GM12878 (cell line): ENCODE results near the gene MALT1. TPM values are rescaled to one million over a fixed set of nuclear protein-coding genes. Genes with fewer than 3 reads are reported as not detected.

Experiments
- ATAC-seq: fragments of 200-7000 bp; cut with Tn5 transposase; 3 replicates; pipeline ENCODE4 v1.9.1; 2020; ENCODE audit warnings: mild to moderate bottlenecking, moderate library complexity
- BruUV-seq: library from RNA; stranded (reverse); fragments of 400-500 nt; replicated peaks from 2 replicates; lab custom pipeline; 2021; lab: Mats Ljungman, UMichigan
- CTCF ChIA-PET: fragments of 300-600 bp; sonication (Branson Sonifier 250); formaldehyde crosslinking; extraction: SDS; loops from one replicate; lab custom pipeline; 2021; ENCODE audit warnings: inconsistent platforms; lab: Yijun Ruan, JAX
- POLR2A ChIA-PET: fragments of 350-600 bp; formaldehyde crosslinking; extraction: SDS; loops from one replicate; lab custom pipeline; 2021; ENCODE audit warnings: inconsistent platforms; lab: Charles Lee
- RAD21 ChIA-PET: fragments of 300-600 bp; sonication (Branson Sonifier 250); formaldehyde crosslinking; loops from one replicate; lab custom pipeline; 2023; ENCODE audit warnings: antibody characterized with exemption; ENCODE audit not compliant: unreplicated experiment; lab: Charles Lee
- SMC1A ChIA-PET: fragments of 300-600 bp; sonication (Branson Sonifier 250); formaldehyde crosslinking; loops from one replicate; lab custom pipeline; 2023; ENCODE audit not compliant: unreplicated experiment, uncharacterized antibody; lab: Charles Lee
- DNase-seq: peaks from one replicate; pipeline ENCODE4 v3.0.0-alpha.2; 2011; ENCODE audit warnings: low read depth, low spot score
- FAIRE-seq: peaks from 3 replicates; lab custom pipeline; 2011; peaks lifted over from hg19 to GRCh38; lab: Jason Lieb, UNC
- H2AFZ ChIP-seq: 2 replicates; pipeline ENCODE4 v1.6.0; 2011; ENCODE audit warnings: low read depth, low read length, control low read depth; ENCODE audit not compliant: control insufficient read depth
- H3K27ac ChIP-seq: 2 replicates; pipeline ENCODE4 v1.5.1; 2011; ENCODE audit warnings: control low read depth; ENCODE audit not compliant: control insufficient read depth, insufficient read depth
- H3K27me3 ChIP-seq, 2 experiments: replicated peaks in 1 of 2; 2 replicates each; pipeline versions ENCODE4 v1.6.0 to v1.6.1; 2011; ENCODE audit warnings: low read length in 1 of 2; ENCODE audit not compliant: control insufficient read depth in 2 of 2, insufficient read depth in 2 of 2
- H3K36me3 ChIP-seq, 2 experiments: 2 replicates each; pipeline ENCODE4 v1.5.1; 2011; ENCODE audit warnings: low read length in 1 of 2; ENCODE audit not compliant: control insufficient read depth in 2 of 2, insufficient read depth in 2 of 2
- H3K4me1 ChIP-seq: 2 replicates; pipeline ENCODE4 v1.6.1; 2011; ENCODE audit warnings: mild to moderate bottlenecking, low read length, moderate library complexity, mixed read lengths; ENCODE audit not compliant: control insufficient read depth, insufficient read depth
- H3K4me2 ChIP-seq: 2 replicates; pipeline ENCODE4 v1.6.0; 2011; ENCODE audit warnings: control low read depth; ENCODE audit not compliant: control insufficient read depth, insufficient read depth
- H3K4me3 ChIP-seq: fragments of 200-600 bp; sonication (generic); 2 replicates; pipeline ENCODE4 v1.5.1; 2016
- H3K79me2 ChIP-seq: 2 replicates; pipeline ENCODE4 v1.6.0; 2011; ENCODE audit warnings: low read length; ENCODE audit not compliant: control insufficient read depth, insufficient read depth
- H3K9ac ChIP-seq: 2 replicates; pipeline ENCODE4 v1.8.0; 2011; ENCODE audit warnings: low read length, control low read depth, mixed read lengths; ENCODE audit not compliant: control insufficient read depth, insufficient read depth
- H3K9me3 ChIP-seq: replicated peaks from 3 replicates; pipeline ENCODE4 v1.5.1; 2011; ENCODE audit warnings: mild to moderate bottlenecking, low read length; ENCODE audit not compliant: control insufficient read depth, insufficient read depth
- H4K20me1 ChIP-seq: 2 replicates; pipeline ENCODE4 v1.6.0; 2011; ENCODE audit not compliant: control insufficient read depth, insufficient read depth
- FOS ChIP-seq: IDR thresholded peaks from 3 replicates; pipeline ENCODE4 v1.6.1; 2011; ENCODE audit warnings: borderline replicate concordance; ENCODE audit not compliant: insufficient read length; ENCODE audit errors: extremely low read depth
- MXI1 ChIP-seq: fragments of 150-350 bp; IDR thresholded peaks from 2 replicates; pipeline ENCODE4 v1.6.1; 2011; ENCODE audit warnings: low read depth, mild to moderate bottlenecking, inconsistent platforms, low read length, improper control_type of control experiment
- PAX5 ChIP-seq: IDR thresholded peaks from 2 replicates; pipeline ENCODE4 v1.6.1; 2011; ENCODE audit warnings: low read depth, low read length, borderline replicate concordance
- POU2F2 ChIP-seq: IDR thresholded peaks from 3 replicates; pipeline ENCODE4 v1.6.1; 2011; ENCODE audit warnings: low read depth, mild to moderate bottlenecking, low read length, borderline replicate concordance
- ZSCAN29 ChIP-seq: fragments of 450-650 bp; IDR thresholded peaks from 2 replicates; pipeline ENCODE4 v1.6.1; 2017; ENCODE audit warnings: mild to moderate bottlenecking, moderate library complexity
- WGBS: methylation state at CpG from one replicate; pipeline ENCODE4 v1.1.6; 2016; ENCODE audit warnings: low lambda C conversion rate; ENCODE audit not compliant: insufficient replicate concordance, insufficient coverage; ENCODE audit errors: missing lambda C conversion rate; 5-methylcytosine and 5-hydroxymethylcytosine counted together
- in situ Hi-C: fragments of 300-500 bp; cut with MboI; formaldehyde crosslinking; loops from 9 replicates; pipeline ENCODE4 v1.14.3; 2018; ENCODE audit warnings: mixed read lengths
- intact Hi-C: fragments of 100-400 bp; cut with micrococcal nuclease; formaldehyde crosslinking; loops from one replicate; pipeline ENCODE4 v1.14.2; 2022; ENCODE audit not compliant: unreplicated experiment
- polyA plus RNA-seq, 11 experiments: library from polyadenylated mRNA; depleted of rRNA in 4 of 11; unstranded in 6 of 11; stranded (reverse) in 5 of 11; fragments of >200 nt; fragmentation: Nextera tagmentation in 4 of 11; fragmentation: Illumina TruSeq in 1 of 11; extraction: Ambion mirVana in 4 of 11; extraction: Trizol in 1 of 11; gene quantifications; 1 replicate in 1 of 11; 2 replicates in 10 of 11; pipeline versions ENCODE4 v1.2.1 to v1.2.3, GENCODE V29; 2011 to 2016; ENCODE audit warnings: inconsistent platforms in 2 of 11, missing spikeins in 2 of 11, low read depth in 1 of 11
- total RNA-seq, 4 experiments: library from RNA; depleted of rRNA in 3 of 4; stranded (reverse); fragments of >200 nt in 3 of 4; fragmentation: Illumina TruSeq in 1 of 4; extraction: Trizol in 1 of 4; gene quantifications; 2 replicates each; pipeline versions ENCODE4 v1.2.1 to v1.2.3, GENCODE V29; 2013 to 2021
- TF ChIP-seq, protein P1 (sequence below): fragments of 150-350 bp; IDR thresholded peaks from 2 replicates; pipeline ENCODE4 v1.6.1; 2016; ENCODE audit warnings: low read depth, low read length
- TF ChIP-seq, protein P2 (sequence below): IDR thresholded peaks from 2 replicates; pipeline ENCODE4 v1.6.1; 2012; ENCODE audit warnings: low read depth, low read length, improper control_type of control experiment

The MALT1 gene
- total and polyA plus RNA-seq, 10 of the 15 experiments (the other 5 are each of a cell fraction or from before 2014, with no cell fraction given): 17.6 to 126 (median 45.4) TPM

DNA sequence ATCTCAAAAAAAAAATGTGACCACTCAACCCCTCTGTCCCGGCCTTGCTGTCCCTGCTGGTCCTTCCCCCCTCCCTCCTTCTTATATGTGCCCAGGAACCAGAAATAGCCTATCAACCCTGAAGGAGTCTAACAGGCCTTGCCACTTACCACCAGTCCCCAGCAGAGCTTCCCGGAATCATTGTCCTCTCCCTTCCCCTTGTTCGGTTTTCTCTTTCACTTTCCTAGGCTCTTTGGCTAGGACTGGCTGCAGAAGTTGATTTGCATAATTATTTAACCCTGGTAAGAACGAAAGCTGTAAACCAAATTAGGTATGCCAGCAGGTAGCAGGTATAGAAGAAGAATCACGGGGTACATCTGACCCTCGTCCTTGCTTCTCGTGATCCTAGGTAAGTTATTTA is 120.8 kb downstream of the MALT1 start:
- H3K4me2 ChIP-seq: peak overlapping the region; percentile 73
- BruUV-seq: no TSS peak
- no peaks in the 10 kb centered on the region for H3K9me3 ChIP-seq
- intact Hi-C loops (no loop called here), in situ Hi-C loops (no loop called here)
- ChIA-PET CTCF (interaction anchor here (1.1 to 1.8 kb wide), 3 partner anchors 9 to 278 kb away, joined by 3 to 10 read pairs (median 3); no protein-coding TSS in a partner anchor), POLR2A (no interaction called here), SMC1A (interaction anchor here (0.6 to 1.2 kb wide), 3 partner anchors 10 to 273 kb away, joined by 3 read pairs; no protein-coding TSS in a partner anchor), RAD21 (interaction anchor here (1.4 kb wide), 1 partner anchor 24 kb away, joined by 4 read pairs; no protein-coding TSS in a partner anchor)
- DNase-seq (peak; percentile 57), ATAC-seq (peak; percentile 90), FAIRE-seq (peak; percentile 49)
- H3K79me2 ChIP-seq: no peaks in the 10 kb centered on the region
- no peak overlapping the region for H3K4me3 ChIP-seq
- no peaks in the 10 kb centered on the region for H4K20me1 ChIP-seq
- H2AFZ ChIP-seq: peak overlapping the region; percentile 75
- H3K27me3 ChIP-seq: no peaks in the 10 kb centered on the region
- no peak for TF ChIP-seq MXI1
- no peak for TF ChIP-seq FOS
- TF ChIP-seq, protein P1, sequence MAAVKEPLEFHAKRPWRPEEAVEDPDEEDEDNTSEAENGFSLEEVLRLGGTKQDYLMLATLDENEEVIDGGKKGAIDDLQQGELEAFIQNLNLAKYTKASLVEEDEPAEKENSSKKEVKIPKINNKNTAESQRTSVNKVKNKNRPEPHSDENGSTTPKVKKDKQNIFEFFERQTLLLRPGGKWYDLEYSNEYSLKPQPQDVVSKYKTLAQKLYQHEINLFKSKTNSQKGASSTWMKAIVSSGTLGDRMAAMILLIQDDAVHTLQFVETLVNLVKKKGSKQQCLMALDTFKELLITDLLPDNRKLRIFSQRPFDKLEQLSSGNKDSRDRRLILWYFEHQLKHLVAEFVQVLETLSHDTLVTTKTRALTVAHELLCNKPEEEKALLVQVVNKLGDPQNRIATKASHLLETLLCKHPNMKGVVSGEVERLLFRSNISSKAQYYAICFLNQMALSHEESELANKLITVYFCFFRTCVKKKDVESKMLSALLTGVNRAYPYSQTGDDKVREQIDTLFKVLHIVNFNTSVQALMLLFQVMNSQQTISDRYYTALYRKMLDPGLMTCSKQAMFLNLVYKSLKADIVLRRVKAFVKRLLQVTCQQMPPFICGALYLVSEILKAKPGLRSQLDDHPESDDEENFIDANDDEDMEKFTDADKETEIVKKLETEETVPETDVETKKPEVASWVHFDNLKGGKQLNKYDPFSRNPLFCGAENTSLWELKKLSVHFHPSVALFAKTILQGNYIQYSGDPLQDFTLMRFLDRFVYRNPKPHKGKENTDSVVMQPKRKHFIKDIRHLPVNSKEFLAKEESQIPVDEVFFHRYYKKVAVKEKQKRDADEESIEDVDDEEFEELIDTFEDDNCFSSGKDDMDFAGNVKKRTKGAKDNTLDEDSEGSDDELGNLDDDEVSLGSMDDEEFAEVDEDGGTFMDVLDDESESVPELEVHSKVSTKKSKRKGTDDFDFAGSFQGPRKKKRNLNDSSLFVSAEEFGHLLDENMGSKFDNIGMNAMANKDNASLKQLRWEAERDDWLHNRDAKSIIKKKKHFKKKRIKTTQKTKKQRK: no peak
- TF ChIP-seq ZSCAN29: no peak
- TF ChIP-seq, protein P2, sequence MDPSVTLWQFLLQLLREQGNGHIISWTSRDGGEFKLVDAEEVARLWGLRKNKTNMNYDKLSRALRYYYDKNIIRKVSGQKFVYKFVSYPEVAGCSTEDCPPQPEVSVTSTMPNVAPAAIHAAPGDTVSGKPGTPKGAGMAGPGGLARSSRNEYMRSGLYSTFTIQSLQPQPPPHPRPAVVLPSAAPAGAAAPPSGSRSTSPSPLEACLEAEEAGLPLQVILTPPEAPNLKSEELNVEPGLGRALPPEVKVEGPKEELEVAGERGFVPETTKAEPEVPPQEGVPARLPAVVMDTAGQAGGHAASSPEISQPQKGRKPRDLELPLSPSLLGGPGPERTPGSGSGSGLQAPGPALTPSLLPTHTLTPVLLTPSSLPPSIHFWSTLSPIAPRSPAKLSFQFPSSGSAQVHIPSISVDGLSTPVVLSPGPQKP: no peak
- peak; percentile 66; the same call in 1 of the 3 replicates for TF ChIP-seq POU2F2
- TF ChIP-seq PAX5: no peak
- H3K4me1 ChIP-seq: peaks cover 7% of the 10 kb centered on the region
- WGBS: 5% methylated on average over 7 of the region's 7 CpGs
- no peak overlapping the region for H3K9ac ChIP-seq
- no peak overlapping the region; the same call in 1 of the 2 replicates for H3K27ac ChIP-seq
- H3K36me3 ChIP-seq: no peaks in the 10 kb centered on the region
